ENCODE data around the gene SF3B5.

- TF ChIP-seq CTCF (IDR thresholded peaks at IDR 0.05) = no peak
- no peak for TF ChIP-seq POLR2A (IDR thresholded peaks at IDR 0.05)
Measured at GRCh38 chr6:144141470-144141869, 46.1 kb upstream of the SF3B5 start.
